CD14-positive monocyte (primary cell): ENCODE measurements around the gene TNFRSF25. TPM values are rescaled to one million over a fixed set of nuclear protein-coding genes. Genes with fewer than 3 reads are reported as not detected.
A peak's percentile ranks its signal among the peaks of the same experiment; 100 is the strongest.

Experiments
- DNase-seq, 3 donors: peaks; one replicate each; pipeline ENCODE4 v3.0.0-alpha.2; 2011 to 2022
- H2AFZ ChIP-seq: 2 replicates; pipeline ENCODE4 v1.6.0; 2012; ENCODE audit warnings: mild to moderate bottlenecking, low read depth, low read length, inconsistent platforms; ENCODE audit not compliant: insufficient read depth, poor library complexity, severe bottlenecking
- H3K27ac ChIP-seq, 2 donors: 1 replicate in 1 of 2; 2 replicates in 1 of 2; pipeline ENCODE4 v1.5.1; 2012 to 2013; ENCODE audit warnings: low read length in 2 of 2, control low read depth in 1 of 2, inconsistent platforms in 1 of 2, low read depth in 1 of 2, mild to moderate bottlenecking in 1 of 2
- H3K27me3 ChIP-seq, 2 donors: one replicate each; pipeline versions ENCODE4 v1.6.0 to v1.6.1; 2011 to 2013; ENCODE audit warnings: low read length in 2 of 2; ENCODE audit not compliant: control insufficient read depth in 2 of 2, insufficient read depth in 2 of 2
- H3K36me3 ChIP-seq, 2 donors: replicated peaks in 1 of 2; 1 replicate in 1 of 2; 2 replicates in 1 of 2; pipeline versions ENCODE4 v1.5.1 to v1.6.1; 2012 to 2013; ENCODE audit warnings: low read length in 2 of 2, control low read depth in 1 of 2, inconsistent platforms in 1 of 2, mild to moderate bottlenecking in 1 of 2; ENCODE audit not compliant: insufficient read depth in 2 of 2, control insufficient read depth in 1 of 2
- H3K4me1 ChIP-seq, 2 donors: 1 replicate in 1 of 2; 2 replicates in 1 of 2; pipeline versions ENCODE4 v1.5.1 to v1.6.1; 2012 to 2013; ENCODE audit warnings: low read length in 2 of 2, control low read depth in 1 of 2, inconsistent platforms in 1 of 2, mild to moderate bottlenecking in 1 of 2, moderate library complexity in 1 of 2; ENCODE audit not compliant: insufficient read depth in 2 of 2, control insufficient read depth in 1 of 2
- H3K4me2 ChIP-seq: replicated peaks from 2 replicates; pipeline ENCODE3; 2012; ENCODE audit warnings: low read length, moderate library complexity, mild to moderate bottlenecking; ENCODE audit not compliant: poor library complexity, severe bottlenecking; ENCODE audit errors: extremely low read depth
- H3K4me3 ChIP-seq, 3 experiments: fragments of 200-600 bp in 1 of 3; sonication (generic) in 1 of 3; replicated peaks in 1 of 3; 1 replicate in 2 of 3; 2 replicates in 1 of 3; pipeline ENCODE4 v1.5.1; 2011 to 2013; ENCODE audit warnings: low read length in 3 of 3, mild to moderate bottlenecking in 3 of 3, control low read depth in 2 of 3, low read depth in 2 of 3, inconsistent platforms in 1 of 3, moderate library complexity in 1 of 3
- H3K79me2 ChIP-seq: 2 replicates; pipeline ENCODE4 v1.6.0; 2012; ENCODE audit warnings: mild to moderate bottlenecking, control low read depth, inconsistent platforms, low read length, moderate library complexity; ENCODE audit not compliant: insufficient read depth
- H3K9ac ChIP-seq: 2 replicates; pipeline ENCODE4 v1.6.0; 2017; ENCODE audit warnings: low read length, mild to moderate bottlenecking; ENCODE audit not compliant: insufficient read depth, poor library complexity, severe bottlenecking
- H3K9me3 ChIP-seq, 2 donors: replicated peaks in 1 of 2; 1 replicate in 1 of 2; 2 replicates in 1 of 2; pipeline versions ENCODE4 v1.5.1 to v1.6.1; 2012 to 2013; ENCODE audit warnings: low read length in 2 of 2, control low read depth in 1 of 2; ENCODE audit not compliant: control insufficient read depth in 1 of 2, insufficient read depth in 1 of 2
- H4K20me1 ChIP-seq: 2 replicates; pipeline ENCODE4 v1.6.0; 2012; ENCODE audit warnings: mild to moderate bottlenecking, low read length, control low read depth, moderate library complexity; ENCODE audit not compliant: insufficient read depth
- H3K27ac Mint-ChIP-seq, 7 donors: one replicate each; pipeline ENCODE4 v1.8.0; 2020; ENCODE audit warnings: mild to moderate bottlenecking in 7 of 7, mixed read lengths in 7 of 7, moderate library complexity in 6 of 7, inconsistent platforms in 2 of 7
- H3K27me3 Mint-ChIP-seq, 3 donors: one replicate each; pipeline ENCODE4 v1.8.0; 2021 to 2022; ENCODE audit warnings: low read depth in 3 of 3, mild to moderate bottlenecking in 3 of 3, mixed read lengths in 3 of 3, moderate library complexity in 3 of 3, inconsistent platforms in 1 of 3
- H3K36me3 Mint-ChIP-seq, 2 donors: one replicate each; pipeline ENCODE4 v1.8.0; 2020; ENCODE audit warnings: mixed read lengths in 2 of 2, inconsistent platforms in 1 of 2, mild to moderate bottlenecking in 1 of 2
- H3K4me1 Mint-ChIP-seq: one replicate; pipeline ENCODE4 v1.8.0; 2020; ENCODE audit warnings: mild to moderate bottlenecking, mixed read lengths
- H3K4me3 Mint-ChIP-seq, 2 donors: one replicate each; pipeline ENCODE4 v1.8.0; 2020; ENCODE audit warnings: mild to moderate bottlenecking in 2 of 2, mixed read lengths in 2 of 2, moderate library complexity in 1 of 2
- H3K9me3 Mint-ChIP-seq, 7 donors: one replicate each; pipeline ENCODE4 v1.8.0; 2020 to 2022; ENCODE audit warnings: mixed read lengths in 7 of 7, mild to moderate bottlenecking in 6 of 7, moderate library complexity in 6 of 7, inconsistent platforms in 2 of 7
- CTCF ChIP-seq: fragments of 200-600 bp; IDR thresholded peaks from one replicate; pipeline ENCODE4 v1.8.0; 2022; ENCODE audit warnings: antibody characterized with exemption, mild to moderate bottlenecking
- WGBS: methylation state at CpG from one replicate; pipeline ENCODE4 v1.1.5; 2013; ENCODE audit warnings: missing lambda C conversion rate; ENCODE audit not compliant: insufficient coverage; 5-methylcytosine and 5-hydroxymethylcytosine counted together
- intact Hi-C, 2 donors: fragments of 100-400 bp; cut with micrococcal nuclease; formaldehyde crosslinking; loops; one replicate each; pipeline versions ENCODE4 v1.15.0 to v1.15.1; 2023
- polyA plus RNA-seq, 3 donors: library from polyadenylated mRNA; depleted of rRNA in 1 of 3; unstranded in 2 of 3; stranded (reverse) in 1 of 3; fragments of 300-500 nt in 2 of 3; fragments of >200 nt in 1 of 3; fragmentation: Illumina TruSeq in 2 of 3; gene quantifications; 1 replicate in 2 of 3; 2 replicates in 1 of 3; pipeline ENCODE4 v1.2.3, GENCODE V29; 2012 to 2021

The TNFRSF25 gene
- polyA plus RNA-seq, 3 donors: 0.33 to 3.0 (median 0.48) TPM

GRCh38 chr1:6513320-6513801, 47.4 kb upstream of the TNFRSF25 start:
- H3K9ac ChIP-seq: no peak overlapping the region
- no peak for TF ChIP-seq CTCF
- no peak overlapping the region for H3K27ac ChIP-seq
- peaks cover 2% of the 10 kb centered on the region for H3K4me1 Mint-ChIP-seq
- peak overlapping the region in 1 of 7 donors; percentile 4 for H3K27ac Mint-ChIP-seq
- H3K36me3 Mint-ChIP-seq: no peaks in the 10 kb centered on the region
- H3K36me3 ChIP-seq: no peaks in the 10 kb centered on the region
- H3K9me3 ChIP-seq: no peaks in the 10 kb centered on the region
- 93% methylated on average over 8 of the region's 9 CpGs for WGBS
- H3K27me3 Mint-ChIP-seq: peaks cover 0 to 5% (median 3%) of the 10 kb centered on the region in 3 donors
- no peak overlapping the region for H2AFZ ChIP-seq
- no peaks in the 10 kb centered on the region for H3K27me3 ChIP-seq
- no peaks in the 10 kb centered on the region for H3K9me3 Mint-ChIP-seq
- no peak for DNase-seq
- H4K20me1 ChIP-seq: no peaks in the 10 kb centered on the region
- peaks cover 0 to 3% of the 10 kb centered on the region in 2 donors for H3K4me1 ChIP-seq
- H3K4me3 ChIP-seq: no peak overlapping the region
- intact Hi-C loops: no loop called here
- no peaks in the 10 kb centered on the region for H3K79me2 ChIP-seq
- no peak overlapping the region for H3K4me2 ChIP-seq
- no peak overlapping the region for H3K4me3 Mint-ChIP-seq

DNA sequence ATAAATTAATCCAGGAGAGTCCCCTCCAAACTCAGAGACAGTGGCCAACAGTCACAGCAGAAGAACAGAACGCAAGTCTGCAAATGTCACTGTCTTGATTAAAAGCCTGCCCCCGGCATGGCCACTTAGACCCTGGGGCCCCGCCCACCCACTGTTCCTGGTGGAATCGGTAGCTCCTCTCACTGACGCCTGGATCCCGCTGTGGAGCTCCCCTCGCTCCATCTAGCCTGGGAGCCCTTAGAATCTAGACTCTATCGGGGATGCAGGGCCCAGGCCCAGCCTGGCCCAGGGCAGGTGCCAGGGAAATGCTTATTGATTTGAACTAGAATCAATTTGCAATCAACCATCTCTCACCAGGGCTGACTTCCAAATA, 46.9 kb upstream of the TNFRSF25 start:
- no peaks in the 10 kb centered on the region for H4K20me1 ChIP-seq
- H3K4me2 ChIP-seq: no peak overlapping the region
- H2AFZ ChIP-seq: no peak overlapping the region
- 97% methylated on average over 6 of the region's 8 CpGs for WGBS
- no peak overlapping the region for H3K4me3 ChIP-seq
- Mint-ChIP-seq H3K9me3 (no peaks in the 10 kb centered on the region), H3K36me3 (no peaks in the 10 kb centered on the region), H3K4me3 (no peak overlapping the region), H3K27me3 (peaks cover 1 to 5% (median 5%) of the 10 kb centered on the region in 3 donors), H3K27ac (no peak overlapping the region), H3K4me1 (peaks cover 2% of the 10 kb centered on the region)
- TF ChIP-seq CTCF: no peak
- intact Hi-C loops: no loop called here
- H3K27ac ChIP-seq: no peak overlapping the region
- DNase-seq: no peak
- peaks cover 0 to 3% of the 10 kb centered on the region in 2 donors for H3K4me1 ChIP-seq
- no peaks in the 10 kb centered on the region for H3K36me3 ChIP-seq
- no peaks in the 10 kb centered on the region for H3K27me3 ChIP-seq
- no peaks in the 10 kb centered on the region for H3K79me2 ChIP-seq
- H3K9ac ChIP-seq: no peak overlapping the region
- no peaks in the 10 kb centered on the region for H3K9me3 ChIP-seq
